ENCODE results near the gene FKBP1A.
A peak's percentile ranks its signal among the peaks of the same experiment; 100 is the strongest.

The FKBP1A gene

GRCh38 chr20:1327241-1327653, 65.6 kb downstream of the FKBP1A start:
- Histone ChIP-seq H3K27ac (peak overlapping the region; percentile 93), H2AFZ (no peak overlapping the region), H3K4me1 (peaks cover 27% of the 10 kb centered on the region), H3K4me2 (ENCODE audit: low read length) (no peak overlapping the region), H3K4me3 (ENCODE audit: low read depth, low read length) (no peak overlapping the region), H3K27me3 (ENCODE audit: control insufficient read depth, insufficient read depth, low read length) (no peaks in the 10 kb centered on the region), H3K36me3 (ENCODE audit: control insufficient read depth, insufficient read depth, low read length) (no peaks in the 10 kb centered on the region), H3K9me3 (ENCODE audit: control insufficient read depth, low read length) (no peaks in the 10 kb centered on the region), H3K79me2 (peaks cover 23% of the 10 kb centered on the region), H3K9ac (no peak overlapping the region)
- TF ChIP-seq CTCF (IDR thresholded peaks at IDR 0.05), result no peak

- H3K4me1 ChIP-seq, result peaks cover 27% of the 10 kb centered on the region
- TF ChIP-seq CTCF (IDR thresholded peaks at IDR 0.05), result no peak
- H3K9me3 ChIP-seq (ENCODE audit: control insufficient read depth, low read length), result no peaks in the 10 kb centered on the region
- peak overlapping the region; percentile 97 for H3K4me3 ChIP-seq (ENCODE audit: low read depth, low read length)
- no peaks in the 10 kb centered on the region for H3K27me3 ChIP-seq (ENCODE audit: control insufficient read depth, insufficient read depth, low read length)
- H2AFZ ChIP-seq, result peak overlapping the region; percentile 92
- peak overlapping the region; percentile 93 for H3K27ac ChIP-seq
- H3K9ac ChIP-seq, result peak overlapping the region; percentile 91
- no peaks in the 10 kb centered on the region for H3K36me3 ChIP-seq (ENCODE audit: control insufficient read depth, insufficient read depth, low read length)
- H3K4me2 ChIP-seq (ENCODE audit: low read length), result peak overlapping the region; percentile 92
- H3K79me2 ChIP-seq, result peaks cover 18% of the 10 kb centered on the region
Observed at GRCh38 chr20:1326031-1326930, 66.6 kb downstream of the FKBP1A start.

DNA sequence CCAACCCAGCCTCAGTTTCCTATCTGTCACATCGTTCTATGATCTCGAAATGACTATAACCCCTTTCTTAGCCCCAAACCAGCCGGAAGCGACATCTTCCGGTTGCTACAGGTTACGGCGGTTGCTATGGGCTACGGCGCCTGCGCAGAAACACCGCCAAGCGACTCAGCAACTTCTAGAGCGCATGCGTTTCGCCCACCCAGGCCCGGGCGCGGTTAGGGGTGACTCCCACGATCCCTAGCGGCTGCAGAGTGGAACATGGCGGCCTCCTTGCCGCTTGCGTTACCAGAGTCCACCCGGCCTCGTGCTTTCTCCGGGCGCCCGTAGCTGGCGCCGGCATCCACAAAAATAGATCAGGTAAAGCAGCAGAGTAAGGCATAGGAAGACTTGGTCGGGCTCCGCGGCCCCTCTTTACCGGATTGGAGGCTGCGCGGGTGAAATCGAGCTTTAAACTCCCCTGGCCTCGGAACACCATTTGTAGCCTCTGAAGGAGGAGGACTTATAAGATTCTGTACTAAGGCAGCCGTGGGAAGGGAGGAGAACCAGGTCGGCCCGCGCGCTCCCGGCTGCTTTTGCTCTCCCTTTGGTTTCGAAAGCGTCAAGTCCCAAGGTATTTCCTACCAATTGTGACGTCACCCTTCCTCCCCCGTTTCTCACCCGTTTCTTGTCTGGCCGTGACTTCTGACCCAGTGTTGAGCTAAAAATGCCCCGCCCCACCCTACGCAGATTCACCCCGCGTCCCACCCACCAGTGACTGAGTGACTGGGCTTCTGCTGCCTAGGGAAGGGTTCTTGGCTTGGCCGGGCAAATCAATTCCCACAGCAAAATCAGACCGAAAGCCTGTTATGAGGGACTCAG, 67.5 kb downstream of the FKBP1A start:
- Histone ChIP-seq H3K9me3 (ENCODE audit: control insufficient read depth, low read length) (no peaks in the 10 kb centered on the region), H3K27ac (peak overlapping the region; percentile 93), H3K4me1 (peaks cover 27% of the 10 kb centered on the region), H3K4me3 (ENCODE audit: low read depth, low read length) (peak overlapping the region; percentile 97), H3K9ac (peak overlapping the region; percentile 91), H3K4me2 (ENCODE audit: low read length) (peak overlapping the region; percentile 92), H3K27me3 (ENCODE audit: control insufficient read depth, insufficient read depth, low read length) (no peaks in the 10 kb centered on the region), H3K36me3 (ENCODE audit: control insufficient read depth, insufficient read depth, low read length) (no peaks in the 10 kb centered on the region), H2AFZ (peak overlapping the region; percentile 92), H3K79me2 (peaks cover 12% of the 10 kb centered on the region)
- peak; percentile 42 for TF ChIP-seq CTCF (IDR thresholded peaks at IDR 0.05)

DNA sequence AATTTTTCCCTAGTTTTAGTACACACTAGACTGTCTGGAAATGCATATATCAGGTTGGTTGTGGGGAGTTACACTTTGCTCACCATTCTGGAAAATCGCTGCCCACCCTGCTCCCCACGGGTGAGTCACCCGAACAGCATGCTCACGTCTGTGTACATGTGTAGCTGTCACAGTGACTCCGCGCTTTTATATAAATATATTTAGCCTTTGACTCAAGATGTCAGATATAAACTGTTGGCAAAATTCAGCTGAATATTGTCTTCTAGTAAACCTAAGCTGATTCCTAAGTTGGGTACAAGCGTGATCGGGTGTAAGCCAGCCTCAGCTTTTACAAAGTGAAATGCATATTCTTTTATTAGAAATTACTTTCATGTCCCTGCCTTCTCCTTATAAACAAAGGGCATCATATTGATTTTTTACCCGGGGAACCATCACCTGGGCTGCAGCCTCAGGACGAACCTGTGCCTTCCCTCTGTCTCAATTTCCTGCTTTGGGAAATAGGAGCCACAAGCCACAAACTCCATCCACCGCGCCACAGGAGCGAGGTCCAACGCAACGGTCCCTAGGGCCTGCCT, 68.2 kb downstream of the FKBP1A start:
- Histone ChIP-seq H3K9ac (no peak overlapping the region), H3K4me2 (ENCODE audit: low read length) (peak overlapping the region; percentile 92), H3K9me3 (ENCODE audit: control insufficient read depth, low read length) (no peaks in the 10 kb centered on the region), H3K79me2 (peaks cover 8% of the 10 kb centered on the region), H3K4me3 (ENCODE audit: low read depth, low read length) (peak overlapping the region; percentile 97), H3K36me3 (ENCODE audit: control insufficient read depth, insufficient read depth, low read length) (no peaks in the 10 kb centered on the region), H3K27me3 (ENCODE audit: control insufficient read depth, insufficient read depth, low read length) (no peaks in the 10 kb centered on the region), H2AFZ (peak overlapping the region; percentile 92), H3K27ac (peak overlapping the region; percentile 93), H3K4me1 (peaks cover 27% of the 10 kb centered on the region)
- TF ChIP-seq CTCF (IDR thresholded peaks at IDR 0.05), result no peak

Measured in parathyroid adenoma (tissue), 2 donors.